ENCODE measurements around the gene RNF19B.

GRCh38 chr1:32963746-32964460, 706 bp downstream of the RNF19B start:
- TF ChIP-seq MAX (IDR thresholded peaks at IDR 0.05) = peak; percentile 3; the same call in 1 of the 2 replicates
- TF ChIP-seq TCF12 (IDR thresholded peaks at IDR 0.05; ENCODE audit: low read depth) = no peak; the same call in 1 of the 2 replicates
- no peak for TF ChIP-seq CREB1 (IDR thresholded peaks at IDR 0.05; ENCODE audit: low read depth)
- TF ChIP-seq RAD21 (IDR thresholded peaks at IDR 0.05; ENCODE audit: low read depth) = no peak
- no peak for TF ChIP-seq TAF1 (IDR thresholded peaks at IDR 0.05; ENCODE audit: low read depth)
- TF ChIP-seq EGR1 (IDR thresholded peaks at IDR 0.05) = peak; percentile 72; the same call in 1 of the 2 replicates
- TF ChIP-seq YY1 (IDR thresholded peaks at IDR 0.05; ENCODE audit: low read depth) = no peak
- no peak for TF ChIP-seq USF1 (IDR thresholded peaks at IDR 0.05)
- peak; percentile 62 for TF ChIP-seq REST (IDR thresholded peaks at IDR 0.05; ENCODE audit: low read depth)
